Posterior vena cava (tissue), 2 donors: Measurements from ENCODE around the gene MITF. TPM values are rescaled to one million over a fixed set of nuclear protein-coding genes. Genes with fewer than 3 reads are reported as not detected.
A peak's percentile ranks its signal among the peaks of the same experiment; 100 is the strongest.

Source experiments
- DNase-seq: peaks from one replicate; pipeline ENCODE4 v3.0.0-alpha.2; 2020; ENCODE audit warnings: low spot score
- intact Hi-C, 2 donors: fragments of 100-400 bp; cut with DNase I; formaldehyde crosslinking; loops; one replicate each; pipeline versions ENCODE4 v1.14.1 to v1.14.2; 2022 to 2023
- long read RNA-seq, 2 donors: library from polyadenylated mRNA; unstranded; transcript quantifications; one replicate each; pipeline ENCODE4 v2.0.0, GENCODE V29; 2020 to 2021
- total RNA-seq, 2 donors: library from RNA; stranded (reverse); fragmentation: NEBNext Ultra II Directional; extraction: Animal tissue kit (Norgen Biotek cat#: 25700); gene quantifications; one replicate each; pipeline ENCODE4 v1.2.1, GENCODE V29; 2021
- donor health status: DM: yes; HTN: yes; CAD: no.
- donor health status: DM: yes; HTN: yes; CAD: no.

The MITF gene, protein sequence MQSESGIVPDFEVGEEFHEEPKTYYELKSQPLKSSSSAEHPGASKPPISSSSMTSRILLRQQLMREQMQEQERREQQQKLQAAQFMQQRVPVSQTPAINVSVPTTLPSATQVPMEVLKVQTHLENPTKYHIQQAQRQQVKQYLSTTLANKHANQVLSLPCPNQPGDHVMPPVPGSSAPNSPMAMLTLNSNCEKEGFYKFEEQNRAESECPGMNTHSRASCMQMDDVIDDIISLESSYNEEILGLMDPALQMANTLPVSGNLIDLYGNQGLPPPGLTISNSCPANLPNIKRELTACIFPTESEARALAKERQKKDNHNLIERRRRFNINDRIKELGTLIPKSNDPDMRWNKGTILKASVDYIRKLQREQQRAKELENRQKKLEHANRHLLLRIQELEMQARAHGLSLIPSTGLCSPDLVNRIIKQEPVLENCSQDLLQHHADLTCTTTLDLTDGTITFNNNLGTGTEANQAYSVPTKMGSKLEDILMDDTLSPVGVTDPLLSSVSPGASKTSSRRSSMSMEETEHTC
- total RNA-seq = 10 to 100 TPM; 25.9 to 61.4 TPM
- long read RNA-seq, donor 1, full-length matches to known transcripts = 10 of 18 reads
- long read RNA-seq, donor 1, partial matches to known transcripts = 2 of 18 reads
- long read RNA-seq, donor 1, other reads (novel, unspliced or antisense) = 6 of 18 reads
- long read RNA-seq, donor 2, full-length matches to known transcripts = 104 of 188 reads
- long read RNA-seq, donor 2, partial matches to known transcripts = 48 of 188 reads
- long read RNA-seq, donor 2, other reads (novel, unspliced or antisense) = 36 of 188 reads

DNA sequence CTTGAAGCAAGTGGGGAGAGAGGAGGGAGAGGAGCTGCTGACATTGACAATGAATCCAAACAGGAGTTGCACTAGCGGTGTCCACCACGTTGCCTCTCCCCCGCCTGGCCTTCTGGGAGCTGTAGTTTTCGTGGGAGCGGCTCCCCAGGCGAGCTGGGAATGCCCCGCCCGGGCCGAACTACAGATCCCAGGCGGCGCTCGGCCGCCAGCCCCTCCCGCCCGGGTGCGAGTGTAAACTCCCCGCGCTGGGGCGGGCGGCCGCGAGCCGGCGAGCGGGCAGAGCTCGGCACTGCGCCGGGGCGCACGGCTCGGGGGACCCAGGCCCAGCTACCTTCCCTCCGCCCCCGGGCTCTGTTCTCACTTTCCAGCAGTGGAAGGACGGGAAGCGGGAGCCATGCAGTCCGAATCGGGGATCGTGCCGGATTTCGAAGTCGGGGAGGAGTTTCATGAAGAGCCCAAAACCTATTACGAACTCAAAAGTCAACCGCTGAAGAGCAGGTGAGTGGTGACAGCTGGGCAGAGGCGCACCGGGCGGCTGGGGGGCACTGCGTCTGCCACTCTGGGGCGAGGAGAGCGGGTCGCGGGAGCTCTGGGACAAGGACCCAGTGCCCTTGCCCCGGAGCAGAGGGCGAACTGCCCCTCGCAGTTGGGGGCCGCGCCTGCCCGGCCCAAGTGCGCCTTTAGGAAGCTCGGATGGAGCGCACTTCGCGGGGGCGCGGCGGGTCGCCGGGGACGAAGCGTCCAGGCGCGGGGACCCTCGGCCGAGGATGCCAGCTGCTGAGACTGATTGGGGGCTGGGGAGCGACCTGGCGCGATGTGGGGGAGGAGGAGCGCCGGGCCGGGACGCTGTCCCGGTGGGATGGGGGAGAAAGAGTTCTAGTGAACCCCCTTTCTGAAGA, at the start of gene MITF:
Gene MITF, plus strand, starts transcription at position 261 of the 899 bp plus-strand sequence. Its CDS starts 134 bp downstream, at position 395.
- peak; percentile 98 for DNase-seq
- intact Hi-C loops = loop anchor here in 1 of 2 donors (5.0 kb wide), 1 partner anchor 48 kb away; no protein-coding TSS in a partner anchor

GRCh38 chr3:69691860-69692259, 47.4 kb upstream of the MITF start:
- DNase-seq = no peak
- intact Hi-C loops = no loop called here

- no peak for DNase-seq
- intact Hi-C loops = no loop called here
These were observed 46.5 kb upstream of the MITF start for GRCh38 chr3:69692761-69693160.

GRCh38 chr3:69695443-69695842, 43.8 kb upstream of the MITF start:
- intact Hi-C loops = loop anchor here in 1 of 2 donors (5.0 kb wide), 1 partner anchor 107 kb away; no protein-coding TSS in a partner anchor
- no peak for DNase-seq

DNA sequence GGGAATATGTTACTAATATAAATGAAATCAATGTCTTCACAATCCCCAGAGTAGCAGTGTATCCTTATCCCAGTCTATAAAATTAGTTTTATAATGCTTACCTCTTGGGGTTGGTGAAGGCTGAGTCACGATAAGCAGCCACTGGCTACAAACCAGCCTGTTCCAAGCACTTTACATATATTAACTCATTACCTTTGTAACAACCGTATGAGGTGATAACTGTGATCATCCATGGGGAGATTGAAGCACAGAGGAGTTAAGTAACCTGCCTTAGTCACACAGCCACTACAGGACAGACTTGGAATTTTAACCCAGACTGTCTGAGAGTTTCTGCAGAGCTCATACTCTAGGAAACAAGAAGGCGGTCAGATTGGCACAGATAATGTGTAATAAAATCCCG, 43.3 kb upstream of the MITF start:
- intact Hi-C loops = loop anchor here in 1 of 2 donors (5.0 kb wide), 1 partner anchor 106 kb away; no protein-coding TSS in a partner anchor

GRCh38 chr3:69696367-69696766, 42.9 kb upstream of the MITF start:
- intact Hi-C loops = loop anchor here in 1 of 2 donors (5.0 kb wide), 1 partner anchor 106 kb away; no protein-coding TSS in a partner anchor
- no peak for DNase-seq

More for the DNA sequence above, 43.3 kb upstream of the MITF start:
- no peak for DNase-seq

DNA sequence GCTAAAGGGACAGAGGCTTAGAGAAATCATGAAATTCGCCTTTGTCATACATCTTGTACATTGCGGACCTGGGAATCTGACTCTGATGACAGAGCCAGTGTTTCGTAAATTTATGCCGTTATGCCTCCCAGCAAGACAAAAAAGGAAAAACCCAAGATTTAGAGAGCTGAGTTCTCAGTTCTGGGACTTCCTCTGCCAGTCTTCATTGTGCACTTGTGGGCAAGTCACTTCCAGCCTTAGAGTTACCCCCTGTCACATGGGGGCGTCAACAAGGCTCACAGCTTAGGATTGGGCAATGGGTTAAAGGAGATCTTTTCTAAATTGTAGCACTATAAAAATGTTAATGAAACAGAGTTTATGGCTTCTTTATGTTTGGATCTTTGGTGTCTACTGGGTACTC, 41.9 kb upstream of the MITF start:
- intact Hi-C loops = loop anchor here in 1 of 2 donors (5.0 kb wide), 1 partner anchor 105 kb away; no protein-coding TSS in a partner anchor
- no peak for DNase-seq

- no peak for DNase-seq
- intact Hi-C loops = loop anchor here in 1 of 2 donors (5.0 kb wide), 1 partner anchor 104 kb away; no protein-coding TSS in a partner anchor
These were observed 40.5 kb upstream of the MITF start for GRCh38 chr3:69698728-69699127.

DNA sequence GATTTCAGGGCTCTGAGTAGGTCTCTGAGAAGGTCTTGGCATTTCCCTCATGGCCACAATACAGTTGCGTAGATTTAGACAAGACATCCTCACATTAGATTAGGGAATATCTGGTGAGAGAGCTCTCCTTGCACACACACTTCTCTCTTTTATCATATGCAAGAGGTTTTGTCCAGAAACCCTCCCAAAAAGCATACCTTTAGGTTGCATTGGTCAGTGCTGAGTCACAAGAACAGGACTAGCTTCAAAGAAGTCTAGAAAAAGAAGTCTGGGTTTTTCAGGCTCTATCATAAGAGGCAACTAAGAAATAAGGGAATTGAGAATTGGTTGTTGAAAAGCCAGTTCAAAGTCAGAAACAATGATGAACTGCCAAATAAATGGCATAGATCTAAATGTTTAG, 40.1 kb upstream of the MITF start:
- no peak for DNase-seq
- intact Hi-C loops = loop anchor here in 1 of 2 donors (5.0 kb wide), 1 partner anchor 103 kb away; no protein-coding TSS in a partner anchor

DNA sequence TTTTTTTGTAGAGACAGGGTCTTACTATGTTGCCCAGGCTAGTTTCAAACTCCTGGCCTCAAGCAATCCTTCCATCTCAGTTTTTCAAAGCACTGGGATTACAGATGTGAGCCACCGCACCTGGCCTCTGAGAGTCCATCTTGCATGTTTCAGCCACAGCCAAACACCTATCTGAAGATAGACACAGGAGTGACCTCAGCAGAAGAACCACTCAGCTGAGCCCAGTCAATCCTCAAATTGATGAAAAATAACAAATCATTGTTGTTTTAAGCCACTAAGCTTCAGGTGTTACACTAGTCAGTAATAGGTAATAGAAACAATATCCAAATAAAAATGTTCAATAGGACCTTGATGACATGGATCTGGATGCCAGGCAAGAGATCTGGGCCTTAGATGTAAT, 38.3 kb upstream of the MITF start:
- intact Hi-C loops = no loop called here
- DNase-seq = no peak

- intact Hi-C loops = no loop called here
- no peak for DNase-seq
These were observed 28.9 kb upstream of the MITF start for GRCh38 chr3:69710153-69710977.

- intact Hi-C loops = no loop called here
- no peak for DNase-seq
These were observed 27.0 kb upstream of the MITF start for GRCh38 chr3:69712269-69712668.

- intact Hi-C loops = no loop called here
These were observed 26.3 kb upstream of the MITF start for GRCh38 chr3:69712933-69713332.

DNA sequence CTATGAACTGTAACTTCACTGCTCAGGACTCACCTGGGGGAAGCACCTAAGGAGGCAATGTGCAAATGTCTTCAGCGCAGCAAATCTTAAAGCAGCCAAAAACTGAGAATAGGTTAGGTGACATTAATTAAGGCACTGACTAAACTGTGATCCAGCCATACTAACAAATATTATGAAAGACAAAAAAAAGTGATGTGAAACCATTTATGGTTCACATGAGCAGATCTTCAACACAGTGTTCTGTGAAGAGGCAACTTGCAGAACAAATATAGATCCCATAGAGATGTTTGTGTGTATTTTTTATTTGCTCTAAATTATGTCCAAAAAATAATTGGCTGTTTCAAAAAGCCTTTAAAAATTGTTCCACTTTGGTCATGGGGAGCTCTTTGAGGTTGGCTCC, 24.1 kb upstream of the MITF start:
- intact Hi-C loops = no loop called here
- DNase-seq = no peak

More at GRCh38 chr3:69712933-69713332, 26.3 kb upstream of the MITF start:
- no peak for DNase-seq

DNA sequence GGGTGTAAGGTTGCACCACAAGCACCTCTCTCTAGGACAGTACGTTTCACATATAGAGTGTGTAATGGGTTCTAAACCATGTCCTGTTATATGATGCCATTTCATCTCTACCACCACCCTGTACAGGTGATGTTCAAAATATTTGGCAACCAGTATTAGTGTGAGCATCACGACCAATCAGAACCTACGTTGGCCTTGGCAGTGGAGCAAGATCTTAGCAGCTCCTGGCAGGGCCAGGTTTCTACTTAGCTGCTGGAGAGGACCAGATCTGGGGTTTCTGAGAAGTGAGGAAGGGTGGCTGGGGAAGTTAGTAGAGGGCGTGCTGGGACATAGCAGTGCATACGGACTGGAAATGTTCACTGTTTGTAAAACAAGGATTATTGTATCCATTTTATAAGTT, 23.1 kb upstream of the MITF start:
- intact Hi-C loops = no loop called here
- no peak for DNase-seq

- intact Hi-C loops = no loop called here
- DNase-seq = no peak
These were observed 20.2 kb upstream of the MITF start for GRCh38 chr3:69718866-69719586.

DNA sequence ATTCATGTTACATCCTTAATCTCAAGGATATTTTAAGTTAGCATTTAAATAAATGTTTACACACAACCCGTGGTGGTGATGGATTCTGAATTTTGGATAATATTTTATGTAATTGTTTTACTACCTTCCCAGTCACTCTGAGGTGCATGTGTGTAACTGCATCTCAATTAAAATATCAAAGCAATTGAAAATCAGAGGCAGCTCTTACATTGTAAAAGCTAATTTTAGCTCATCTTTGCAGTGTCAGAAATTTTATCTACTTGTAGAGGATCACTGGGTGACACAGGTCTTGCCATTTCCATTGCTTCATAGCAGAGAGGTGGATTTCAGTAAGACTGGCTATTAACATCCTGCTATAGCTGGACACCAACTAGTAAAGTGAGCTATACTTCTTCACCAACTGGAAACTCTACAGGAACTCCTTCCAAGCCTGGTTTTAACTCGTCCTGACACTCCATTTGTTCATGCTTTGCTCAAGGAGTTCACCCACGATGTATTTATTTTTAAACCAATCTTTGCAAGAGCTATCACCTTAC, 19.6 kb upstream of the MITF start:
- intact Hi-C loops = no loop called here
- no peak for DNase-seq
